Endothelial cell (in vitro differentiated cells): ENCODE results near the gene LDB2. TPM values are rescaled to one million over a fixed set of nuclear protein-coding genes. Genes with fewer than 3 reads are reported as not detected.

Experiments used
- DNase-seq: peaks from one replicate; pipeline ENCODE4 v3.0.0; 2021; ENCODE audit warnings: low spot score
- H3K27ac Mint-ChIP-seq: one replicate; pipeline ENCODE4 v1.8.0; 2021; ENCODE audit warnings: mixed read lengths, inconsistent platforms; ENCODE audit not compliant: unreplicated experiment
- H3K27me3 Mint-ChIP-seq: one replicate; pipeline ENCODE4 v1.8.0; 2021; ENCODE audit warnings: mild to moderate bottlenecking, moderate library complexity, mixed read lengths, inconsistent platforms; ENCODE audit not compliant: unreplicated experiment
- H3K36me3 Mint-ChIP-seq: one replicate; pipeline ENCODE4 v1.8.0; 2021; ENCODE audit warnings: mild to moderate bottlenecking, low read depth, mixed read lengths, inconsistent platforms; ENCODE audit not compliant: unreplicated experiment
- H3K4me1 Mint-ChIP-seq: one replicate; pipeline ENCODE4 v1.8.0; 2021; ENCODE audit warnings: mild to moderate bottlenecking, mixed read lengths, inconsistent platforms; ENCODE audit not compliant: unreplicated experiment
- H3K4me3 Mint-ChIP-seq: one replicate; pipeline ENCODE4 v1.8.0; 2021; ENCODE audit warnings: mild to moderate bottlenecking, mixed read lengths, inconsistent platforms; ENCODE audit not compliant: unreplicated experiment
- H3K9me3 Mint-ChIP-seq: one replicate; pipeline ENCODE4 v1.8.0; 2021; ENCODE audit warnings: mixed read lengths, inconsistent platforms; ENCODE audit not compliant: unreplicated experiment
- total RNA-seq: library from RNA; stranded (reverse); fragmentation: NEBNext Ultra II Directional; extraction: Animal tissue kit (Norgen Biotek cat#: 25700); gene quantifications from one replicate; pipeline ENCODE4 v1.2.1, GENCODE V29; 2021; ENCODE audit not compliant: unreplicated experiment
- TF ChIP-seq, protein P1 (sequence below): fragments of 200-600 bp; sonication (generic); IDR thresholded peaks from one replicate; pipeline ENCODE4 v1.5.0; 2021; ENCODE audit warnings: antibody characterized with exemption; ENCODE audit not compliant: unreplicated experiment

The LDB2 gene
- total RNA-seq, 1 donor from 2014 or later: 268 TPM

DNA sequence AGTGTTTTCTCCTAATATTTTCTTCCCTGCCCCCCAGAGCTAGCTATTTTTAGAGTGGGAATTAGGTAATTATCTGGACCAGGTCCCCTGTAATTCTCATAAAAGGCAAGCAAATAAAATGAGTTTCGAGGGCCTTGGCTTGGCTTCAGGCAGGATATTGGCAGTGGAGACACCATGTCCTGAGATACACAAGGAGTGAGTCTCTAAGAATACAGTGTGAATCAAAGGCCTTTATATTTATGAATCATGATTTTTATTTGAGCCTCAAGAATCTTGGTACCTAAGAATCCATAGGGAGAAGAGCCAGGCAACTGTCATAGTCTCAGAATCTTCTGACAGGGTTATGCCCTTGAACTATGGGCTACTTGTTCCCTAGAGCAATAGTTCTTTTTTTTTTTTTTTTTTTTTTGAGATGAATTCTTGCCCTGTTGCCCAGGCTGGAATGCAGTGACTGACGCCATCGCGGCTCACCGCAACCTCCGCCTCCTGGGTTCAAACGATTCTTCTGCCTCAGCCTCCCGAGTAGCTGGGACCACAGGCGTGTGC, 205.4 kb downstream of the LDB2 start:
- TF ChIP-seq, protein P1, sequence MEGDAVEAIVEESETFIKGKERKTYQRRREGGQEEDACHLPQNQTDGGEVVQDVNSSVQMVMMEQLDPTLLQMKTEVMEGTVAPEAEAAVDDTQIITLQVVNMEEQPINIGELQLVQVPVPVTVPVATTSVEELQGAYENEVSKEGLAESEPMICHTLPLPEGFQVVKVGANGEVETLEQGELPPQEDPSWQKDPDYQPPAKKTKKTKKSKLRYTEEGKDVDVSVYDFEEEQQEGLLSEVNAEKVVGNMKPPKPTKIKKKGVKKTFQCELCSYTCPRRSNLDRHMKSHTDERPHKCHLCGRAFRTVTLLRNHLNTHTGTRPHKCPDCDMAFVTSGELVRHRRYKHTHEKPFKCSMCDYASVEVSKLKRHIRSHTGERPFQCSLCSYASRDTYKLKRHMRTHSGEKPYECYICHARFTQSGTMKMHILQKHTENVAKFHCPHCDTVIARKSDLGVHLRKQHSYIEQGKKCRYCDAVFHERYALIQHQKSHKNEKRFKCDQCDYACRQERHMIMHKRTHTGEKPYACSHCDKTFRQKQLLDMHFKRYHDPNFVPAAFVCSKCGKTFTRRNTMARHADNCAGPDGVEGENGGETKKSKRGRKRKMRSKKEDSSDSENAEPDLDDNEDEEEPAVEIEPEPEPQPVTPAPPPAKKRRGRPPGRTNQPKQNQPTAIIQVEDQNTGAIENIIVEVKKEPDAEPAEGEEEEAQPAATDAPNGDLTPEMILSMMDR: no peak
- H3K4me3 Mint-ChIP-seq: no peak overlapping the region
- no peaks in the 10 kb centered on the region for H3K9me3 Mint-ChIP-seq
- DNase-seq: no peak
- peaks cover 32% of the 10 kb centered on the region for H3K4me1 Mint-ChIP-seq
- no peak overlapping the region for H3K27ac Mint-ChIP-seq
- H3K27me3 Mint-ChIP-seq: no peaks in the 10 kb centered on the region
- peaks cover 48% of the 10 kb centered on the region for H3K36me3 Mint-ChIP-seq

DNA sequence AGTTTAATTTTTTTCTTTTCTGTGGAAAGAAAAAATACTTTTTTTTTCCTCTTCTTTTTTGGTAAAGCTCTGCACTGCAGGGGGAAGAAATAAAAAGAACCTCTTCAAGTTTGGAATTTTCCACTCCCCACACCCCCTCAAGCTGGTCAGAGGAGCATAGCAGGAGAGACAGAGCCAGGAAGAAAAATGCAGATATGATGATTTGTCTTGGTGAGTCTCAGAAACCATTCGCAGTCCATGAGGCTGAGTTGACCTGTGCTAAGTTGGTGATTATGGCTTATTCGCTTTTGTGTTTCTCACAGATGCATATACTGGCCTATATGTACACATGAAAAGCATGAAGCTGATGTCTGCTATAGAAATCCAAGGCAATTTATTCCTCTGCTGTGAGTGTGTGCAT, 205.9 kb downstream of the LDB2 start:
- no peaks in the 10 kb centered on the region for H3K9me3 Mint-ChIP-seq
- H3K4me3 Mint-ChIP-seq: no peak overlapping the region
- TF ChIP-seq, protein P1: no peak
- peaks cover 28% of the 10 kb centered on the region for H3K4me1 Mint-ChIP-seq
- no peak for DNase-seq
- no peak overlapping the region for H3K27ac Mint-ChIP-seq
- H3K36me3 Mint-ChIP-seq: peaks cover 46% of the 10 kb centered on the region
- H3K27me3 Mint-ChIP-seq: no peaks in the 10 kb centered on the region

DNA sequence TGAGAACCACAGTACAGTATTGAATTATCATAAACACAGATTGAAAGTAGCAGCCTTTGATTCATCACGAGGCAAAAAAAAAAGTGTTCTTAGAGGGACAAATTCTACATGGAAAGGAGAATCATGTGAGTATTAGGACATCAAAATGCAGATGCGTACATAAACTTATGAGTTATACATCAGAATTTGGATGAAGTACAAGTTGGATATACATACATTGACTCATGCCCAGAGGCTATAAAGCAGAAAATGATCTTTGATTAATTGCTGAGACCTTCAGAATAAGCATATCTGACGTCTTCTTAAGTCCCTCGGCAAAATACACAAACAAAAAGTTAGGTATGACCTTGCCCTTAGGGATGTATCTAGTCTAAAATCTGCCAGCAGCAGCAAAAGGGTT, 206.4 kb downstream of the LDB2 start:
- no peaks in the 10 kb centered on the region for H3K27me3 Mint-ChIP-seq
- peaks cover 26% of the 10 kb centered on the region for H3K4me1 Mint-ChIP-seq
- H3K4me3 Mint-ChIP-seq: peak overlapping the region; percentile 43
- H3K27ac Mint-ChIP-seq: no peak overlapping the region
- peaks cover 44% of the 10 kb centered on the region for H3K36me3 Mint-ChIP-seq
- TF ChIP-seq, protein P1: no peak
- no peaks in the 10 kb centered on the region for H3K9me3 Mint-ChIP-seq
- DNase-seq: no peak

DNA sequence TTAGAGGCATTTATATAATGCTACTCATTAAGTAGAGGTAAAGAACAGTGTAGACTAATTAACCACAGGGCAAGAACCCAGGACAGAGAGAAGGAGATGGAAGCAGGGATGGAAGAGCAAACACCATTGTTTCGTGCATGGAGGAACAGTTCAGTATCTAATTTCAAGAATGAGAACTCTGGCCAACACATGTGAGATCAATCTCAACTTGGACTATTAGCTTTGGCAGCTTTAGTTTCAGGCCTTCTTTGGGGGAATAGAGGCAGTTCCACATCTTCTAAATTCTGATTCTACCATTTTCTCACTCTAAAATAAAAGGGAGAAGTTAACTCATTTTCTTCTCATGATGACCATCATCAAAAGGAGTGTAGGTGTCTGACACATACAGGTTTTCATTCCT, 207.0 kb downstream of the LDB2 start:
- no peak for DNase-seq
- Mint-ChIP-seq H3K9me3 (no peaks in the 10 kb centered on the region), H3K36me3 (peaks cover 44% of the 10 kb centered on the region), H3K27me3 (peaks cover 1% of the 10 kb centered on the region), H3K27ac (no peak overlapping the region), H3K4me1 (peaks cover 25% of the 10 kb centered on the region), H3K4me3 (peak overlapping the region; percentile 10)
- TF ChIP-seq, protein P1: no peak

DNA sequence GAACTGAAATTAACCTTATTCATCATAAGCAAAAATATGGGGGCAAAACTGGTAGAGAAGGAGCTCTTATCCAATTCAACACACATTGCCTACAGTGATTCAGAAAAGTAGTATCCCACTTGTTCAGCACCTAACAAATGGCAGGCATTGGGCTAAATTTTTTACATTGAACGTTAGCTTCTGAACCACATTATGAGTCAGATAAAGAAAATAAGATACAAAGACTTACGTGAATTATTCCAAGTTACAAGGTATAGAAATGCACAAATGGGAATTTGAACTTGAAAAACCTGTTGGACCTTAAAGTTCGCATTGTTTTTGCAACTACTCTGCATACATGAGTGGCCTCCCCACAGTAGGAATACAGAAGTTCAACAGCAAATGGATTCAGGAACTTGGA, 210.6 kb downstream of the LDB2 start:
- Mint-ChIP-seq H3K4me1 (peaks cover 9% of the 10 kb centered on the region), H3K27ac (no peak overlapping the region), H3K27me3 (peaks cover 4% of the 10 kb centered on the region), H3K36me3 (peaks cover 27% of the 10 kb centered on the region), H3K9me3 (no peaks in the 10 kb centered on the region), H3K4me3 (no peak overlapping the region)
- TF ChIP-seq, protein P1: no peak
- no peak for DNase-seq
